ENCODE data around the gene LRRTM4.
"Not testable (repeated sequence)": the region's sequence is repeated elsewhere in the genome, so short reads cannot be mapped to it uniquely, and the experiment has no call there.

GRCh38 chr2:76697998-76698713 lies 824.0 kb downstream of the LRRTM4 start:
- not testable (repeated sequence) for TF ChIP-seq EZH2 (IDR thresholded peaks at IDR 0.05; ENCODE audit: low read length); CTCF (optimal IDR thresholded peaks at IDR 0.05 in 1 of 3, IDR thresholded peaks at IDR 0.05 in 1 of 3, conservative IDR thresholded peaks at IDR 0.05 in 1 of 3; ENCODE audit: extremely low read depth in 1 of 3, insufficient read depth in 2 of 3, low read length in 3 of 3)
